ENCODE measurements around the gene SLC22A4.
A peak's percentile ranks its signal among the peaks of the same experiment; 100 is the strongest.

SLC22A4 gene

DNA sequence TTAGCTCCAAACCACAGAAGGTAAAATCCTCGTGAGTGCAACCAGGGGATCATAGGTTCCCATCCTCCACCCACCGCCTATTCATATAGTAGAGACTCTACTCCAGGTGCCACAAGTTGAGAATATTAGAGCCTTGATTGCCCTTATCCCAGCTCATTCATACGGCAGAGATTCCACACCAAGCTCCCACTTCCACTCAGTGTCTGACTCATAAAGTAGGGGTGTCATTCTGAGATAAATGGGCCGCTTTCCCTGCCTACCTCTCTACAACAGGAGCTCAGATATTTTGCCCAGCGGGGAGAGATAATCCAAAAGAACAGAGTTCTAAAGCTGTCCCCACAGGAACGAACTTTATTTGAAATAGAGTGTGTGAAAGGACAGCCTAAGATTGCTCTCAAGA is 9.4 kb downstream of the SLC22A4 start:
- intact Hi-C loops (cut with DNase I; ENCODE audit: low total_unique reads) = loop anchor here (10.0 kb wide), 1 partner anchor 51 kb away; no protein-coding TSS in a partner anchor

DNA sequence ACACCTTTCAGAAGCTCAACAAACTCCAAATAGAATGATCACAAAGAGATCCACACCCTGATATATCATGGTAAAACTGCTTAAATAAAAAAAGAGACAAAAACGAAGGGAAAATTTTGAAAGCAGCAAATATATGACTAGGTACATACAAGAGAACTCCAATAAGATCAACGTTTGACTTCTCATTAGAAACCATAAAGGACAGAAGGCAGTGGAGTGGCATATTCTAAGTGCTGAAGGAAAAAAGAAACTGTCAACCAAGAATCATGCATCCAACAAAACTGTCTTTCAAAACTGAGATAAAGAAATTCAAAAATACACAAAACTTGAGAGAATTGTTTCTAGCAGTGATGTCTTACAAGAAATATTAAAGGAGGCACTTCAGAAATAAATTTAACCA is 11.2 kb downstream of the SLC22A4 start:
- no peak for DNase-seq
- intact Hi-C loops (cut with DNase I; ENCODE audit: low total_unique reads) = loop anchor here (10.0 kb wide), 1 partner anchor 49 kb away; no protein-coding TSS in a partner anchor
- Histone ChIP-seq H3K27me3 (no peaks in the 10 kb centered on the region), H3K4me3 (no peak overlapping the region), H3K27ac (no peak overlapping the region), H3K9me3 (peaks cover 0 to 7% (median 0%) of the 10 kb centered on the region in 3 donors), H3K4me1 (peaks cover 0 to 9% (median 0%) of the 10 kb centered on the region in 4 donors), H3K36me3 (no peaks in the 10 kb centered on the region)
- TF ChIP-seq, protein P1, sequence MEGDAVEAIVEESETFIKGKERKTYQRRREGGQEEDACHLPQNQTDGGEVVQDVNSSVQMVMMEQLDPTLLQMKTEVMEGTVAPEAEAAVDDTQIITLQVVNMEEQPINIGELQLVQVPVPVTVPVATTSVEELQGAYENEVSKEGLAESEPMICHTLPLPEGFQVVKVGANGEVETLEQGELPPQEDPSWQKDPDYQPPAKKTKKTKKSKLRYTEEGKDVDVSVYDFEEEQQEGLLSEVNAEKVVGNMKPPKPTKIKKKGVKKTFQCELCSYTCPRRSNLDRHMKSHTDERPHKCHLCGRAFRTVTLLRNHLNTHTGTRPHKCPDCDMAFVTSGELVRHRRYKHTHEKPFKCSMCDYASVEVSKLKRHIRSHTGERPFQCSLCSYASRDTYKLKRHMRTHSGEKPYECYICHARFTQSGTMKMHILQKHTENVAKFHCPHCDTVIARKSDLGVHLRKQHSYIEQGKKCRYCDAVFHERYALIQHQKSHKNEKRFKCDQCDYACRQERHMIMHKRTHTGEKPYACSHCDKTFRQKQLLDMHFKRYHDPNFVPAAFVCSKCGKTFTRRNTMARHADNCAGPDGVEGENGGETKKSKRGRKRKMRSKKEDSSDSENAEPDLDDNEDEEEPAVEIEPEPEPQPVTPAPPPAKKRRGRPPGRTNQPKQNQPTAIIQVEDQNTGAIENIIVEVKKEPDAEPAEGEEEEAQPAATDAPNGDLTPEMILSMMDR (IDR thresholded peaks at IDR 0.05) = no peak

More for the DNA sequence above, 9.4 kb downstream of the SLC22A4 start:
- H3K4me1 ChIP-seq = peaks cover 0 to 9% (median 0%) of the 10 kb centered on the region in 4 donors
- no peak overlapping the region for H3K27ac ChIP-seq
- no peak overlapping the region for H3K4me3 ChIP-seq
- TF ChIP-seq, protein P1 (IDR thresholded peaks at IDR 0.05) = no peak
- no peak for DNase-seq
- H3K27me3 ChIP-seq = no peaks in the 10 kb centered on the region
- H3K36me3 ChIP-seq = no peaks in the 10 kb centered on the region
- peaks cover 0 to 7% (median 0%) of the 10 kb centered on the region in 3 donors for H3K9me3 ChIP-seq

DNA sequence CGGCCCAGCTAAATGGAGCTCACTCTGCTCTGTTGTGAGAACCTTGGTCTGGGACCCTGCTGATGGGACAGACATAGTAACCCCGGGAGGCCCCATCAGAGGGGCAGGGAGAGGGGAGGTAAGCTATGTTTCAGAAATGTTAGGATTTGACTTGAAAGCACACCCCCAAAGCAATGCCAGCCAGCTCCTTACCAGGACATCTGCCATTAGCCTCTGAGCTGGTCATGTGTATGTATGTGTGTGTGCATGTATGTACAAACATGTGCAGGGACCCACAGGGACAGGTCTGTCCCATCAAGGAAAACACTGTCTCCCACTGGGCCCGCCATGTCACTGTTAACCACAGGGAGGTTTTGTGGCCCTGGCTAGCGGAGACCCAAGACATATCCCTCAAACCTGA is 14.5 kb downstream of the SLC22A4 start:
- intact Hi-C loops (cut with DNase I; ENCODE audit: low total_unique reads) = loop anchor here (10.0 kb wide), 1 partner anchor 46 kb away; no protein-coding TSS in a partner anchor
- DNase-seq = no peak
- Histone ChIP-seq H3K27ac (no peak overlapping the region), H3K9me3 (peaks cover 0 to 7% (median 0%) of the 10 kb centered on the region in 3 donors), H3K4me3 (no peak overlapping the region), H3K4me1 (no peaks in the 10 kb centered on the region), H3K36me3 (no peaks in the 10 kb centered on the region), H3K27me3 (no peaks in the 10 kb centered on the region)
- TF ChIP-seq, protein P1 (IDR thresholded peaks at IDR 0.05) = no peak

DNA sequence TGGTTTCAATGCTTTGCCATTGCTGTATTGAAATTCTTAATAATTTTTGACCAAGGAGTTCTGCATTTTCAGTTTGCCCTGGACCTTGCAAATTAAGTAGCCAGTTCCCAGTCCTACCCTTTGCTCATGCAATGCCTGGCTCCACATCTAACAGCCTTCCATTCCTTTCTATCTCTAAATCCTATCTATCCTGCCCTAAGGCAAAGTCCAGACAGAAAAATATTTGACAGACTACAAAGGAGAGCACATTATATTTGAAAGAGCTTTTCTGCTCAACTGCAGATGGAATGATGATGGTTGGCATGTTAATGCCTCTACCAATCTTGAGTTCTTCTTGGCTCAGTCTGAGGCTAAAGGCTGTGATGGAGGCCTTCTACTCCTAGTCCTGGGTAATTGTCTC is 15.5 kb downstream of the SLC22A4 start:
- peaks cover 0 to 7% (median 0%) of the 10 kb centered on the region in 3 donors for H3K36me3 ChIP-seq
- TF ChIP-seq, protein P1 (IDR thresholded peaks at IDR 0.05) = no peak
- no peak overlapping the region for H3K4me3 ChIP-seq
- no peaks in the 10 kb centered on the region for H3K27me3 ChIP-seq
- intact Hi-C loops (cut with DNase I; ENCODE audit: low total_unique reads) = loop anchor here (10.0 kb wide), 1 partner anchor 45 kb away; no protein-coding TSS in a partner anchor
- H3K9me3 ChIP-seq = peaks cover 0 to 7% (median 0%) of the 10 kb centered on the region in 3 donors
- no peak for DNase-seq
- no peaks in the 10 kb centered on the region for H3K4me1 ChIP-seq
- H3K27ac ChIP-seq = no peak overlapping the region

DNA sequence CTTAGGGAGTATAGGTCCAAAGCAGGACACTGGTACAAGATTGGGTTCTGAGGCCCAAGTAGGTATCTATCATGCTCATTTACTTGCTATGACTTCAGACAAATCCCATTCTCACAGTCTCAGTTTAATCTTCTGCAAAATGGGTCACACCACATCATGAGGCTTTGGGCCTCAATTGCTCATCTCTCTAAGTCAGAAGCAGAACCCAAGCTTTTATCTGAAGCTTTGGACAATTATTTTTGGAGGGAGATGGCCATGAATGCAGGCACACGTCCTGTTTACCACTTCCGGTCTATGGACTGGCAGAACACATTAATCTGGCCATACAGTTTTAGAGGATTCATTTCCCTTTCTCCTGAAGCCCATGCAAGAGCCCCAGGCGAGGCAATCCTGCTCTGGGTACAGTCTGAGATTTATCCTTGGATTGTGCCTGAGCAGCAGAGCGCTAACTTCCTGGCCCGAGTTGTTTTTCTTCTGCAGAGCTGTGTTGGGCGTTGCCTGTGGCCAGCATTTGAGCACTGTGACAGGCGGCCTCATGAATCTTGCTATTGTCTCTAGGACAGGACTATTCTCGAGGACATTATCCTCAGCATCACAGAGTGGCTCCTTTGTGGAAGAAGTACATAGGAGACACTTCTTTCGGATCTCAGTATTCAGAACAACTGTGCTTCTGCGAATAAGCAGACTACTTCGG is 16.1 kb downstream of the SLC22A4 start:
- intact Hi-C loops (cut with DNase I; ENCODE audit: low total_unique reads) = no loop called here
- peak overlapping the region in 1 of 2 donors; percentile 13 for H3K27ac ChIP-seq
- peaks cover 0 to 7% (median 0%) of the 10 kb centered on the region in 3 donors for H3K9me3 ChIP-seq
- peaks cover 0 to 10% (median 0%) of the 10 kb centered on the region in 3 donors for H3K36me3 ChIP-seq
- H3K27me3 ChIP-seq = no peaks in the 10 kb centered on the region
- no peak overlapping the region for H3K4me3 ChIP-seq
- no peak for DNase-seq
- no peaks in the 10 kb centered on the region for H3K4me1 ChIP-seq
- TF ChIP-seq, protein P1 (IDR thresholded peaks at IDR 0.05) = no peak

All from tibial artery (tissue), 4 donors.